HG03354 (cell line): ENCODE measurements around the gene GRXCR1.

ENCODE experiments used
- ATAC-seq: cut with Tn5 transposase; IDR thresholded peaks from one replicate; pipeline ENCODE4 v1.9.1; 2021; ENCODE audit warnings: mild to moderate bottlenecking; ENCODE audit not compliant: unreplicated experiment, poor library complexity, severe bottlenecking

Gene GRXCR1

GRCh38 chr4:42892413-42892812 lies at the start of gene GRXCR1:
Gene GRXCR1 (plus strand): TSS chr4:42892713. CDS start chr4:42893267, 554 bp downstream.
- ATAC-seq = no peak

GRCh38 chr4:42843694-42844093 lies 48.8 kb upstream of the GRXCR1 start:
- ATAC-seq = no peak

- ATAC-seq = no peak
These were observed 48.0 kb upstream of the GRXCR1 start for GRCh38 chr4:42844422-42845070.

GRCh38 chr4:42845586-42845985 lies 46.9 kb upstream of the GRXCR1 start:
- no peak for ATAC-seq

- no peak for ATAC-seq
These were observed 36.7 kb upstream of the GRXCR1 start for GRCh38 chr4:42855779-42856178.

- ATAC-seq = peak; percentile 87
These were observed 26.8 kb upstream of the GRXCR1 start for GRCh38 chr4:42865572-42866189.

- no peak for ATAC-seq
These were observed 21.3 kb upstream of the GRXCR1 start for GRCh38 chr4:42871261-42871660.

- no peak for ATAC-seq
These were observed 20.7 kb upstream of the GRXCR1 start for GRCh38 chr4:42871671-42872290.

GRCh38 chr4:42878863-42879262 lies 13.7 kb upstream of the GRXCR1 start:
- no peak for ATAC-seq

GRCh38 chr4:42881253-42881652 lies 11.3 kb upstream of the GRXCR1 start:
- no peak for ATAC-seq

- no peak for ATAC-seq
These were observed 869 bp upstream of the GRXCR1 start for GRCh38 chr4:42891644-42892043.

GRCh38 chr4:42895452-42895851 lies 2.9 kb downstream of the GRXCR1 start:
- ATAC-seq = no peak

- no peak for ATAC-seq
These were observed 12.5 kb downstream of the GRXCR1 start for GRCh38 chr4:42904986-42905385.

GRCh38 chr4:42905591-42905990 lies 13.1 kb downstream of the GRXCR1 start:
- no peak for ATAC-seq

GRCh38 chr4:42906341-42906740 lies 13.8 kb downstream of the GRXCR1 start:
- ATAC-seq = no peak

GRCh38 chr4:42906891-42907759 lies 14.6 kb downstream of the GRXCR1 start:
- ATAC-seq = no peak

- no peak for ATAC-seq
These were observed 17.9 kb downstream of the GRXCR1 start for GRCh38 chr4:42910459-42910858.

GRCh38 chr4:42914937-42915336 lies 22.4 kb downstream of the GRXCR1 start:
- ATAC-seq = no peak

GRCh38 chr4:42915484-42915883 lies 23.0 kb downstream of the GRXCR1 start:
- no peak for ATAC-seq

- ATAC-seq = no peak
These were observed 24.8 kb downstream of the GRXCR1 start for GRCh38 chr4:42917296-42917695.
